Cardiac muscle cell (in vitro differentiated cells and primary cell): ENCODE measurements around the gene CD37. TPM values are rescaled to one million over a fixed set of nuclear protein-coding genes. Genes with fewer than 3 reads are reported as not detected.

Experiments
- DNase-seq, 2 donors: peaks; one replicate each; pipeline versions ENCODE4 v3.0.0 to v3.0.0-alpha.2; 2010 to 2017; ENCODE audit warnings: low read depth in 1 of 2, low spot score in 1 of 2
- H3K27ac ChIP-seq: fragments of 200-600 bp; sonication (generic); 2 replicates; pipeline ENCODE4 v1.5.1; 2016
- H3K27me3 ChIP-seq: fragments of 200-600 bp; sonication (generic); 2 replicates; pipeline ENCODE4 v1.6.0; 2016; ENCODE audit warnings: control low read depth
- H3K36me3 ChIP-seq: fragments of 200-600 bp; sonication (generic); 2 replicates; pipeline ENCODE4 v1.5.1; 2016; ENCODE audit warnings: control low read depth
- H3K4me1 ChIP-seq: fragments of 200-600 bp; sonication (generic); 2 replicates; pipeline ENCODE4 v1.8.1; 2017; ENCODE audit warnings: low read depth, mild to moderate bottlenecking, mixed run types
- H3K4me3 ChIP-seq: fragments of 200-600 bp; sonication (generic); 2 replicates; pipeline ENCODE4 v1.5.1; 2016; ENCODE audit warnings: mild to moderate bottlenecking
- H3K9me3 ChIP-seq: fragments of 200-600 bp; sonication (generic); 2 replicates; pipeline ENCODE4 v1.5.1; 2017; ENCODE audit warnings: low read depth, mild to moderate bottlenecking, control low read depth
- polyA plus RNA-seq: library from polyadenylated mRNA; unstranded; fragments of >200 nt; fragmentation: Nextera tagmentation; extraction: Ambion mirVana; gene quantifications from 2 replicates; pipeline ENCODE4 v1.2.1, GENCODE V29; 2016
- total RNA-seq: library from RNA; depleted of rRNA; stranded (reverse); fragments of >200 nt; gene quantifications from 2 replicates; pipeline ENCODE4 v1.2.3, GENCODE V29; 2016
- TF ChIP-seq, protein P1 (sequence below): IDR thresholded peaks from 2 replicates; pipeline ENCODE4 v1.5.1; 2012; ENCODE audit warnings: low read depth, mild to moderate bottlenecking, low read length

CD37 gene
- total and polyA plus RNA-seq, 2 experiments from 2014 or later: 17.9 TPM; not detected in 1

DNA sequence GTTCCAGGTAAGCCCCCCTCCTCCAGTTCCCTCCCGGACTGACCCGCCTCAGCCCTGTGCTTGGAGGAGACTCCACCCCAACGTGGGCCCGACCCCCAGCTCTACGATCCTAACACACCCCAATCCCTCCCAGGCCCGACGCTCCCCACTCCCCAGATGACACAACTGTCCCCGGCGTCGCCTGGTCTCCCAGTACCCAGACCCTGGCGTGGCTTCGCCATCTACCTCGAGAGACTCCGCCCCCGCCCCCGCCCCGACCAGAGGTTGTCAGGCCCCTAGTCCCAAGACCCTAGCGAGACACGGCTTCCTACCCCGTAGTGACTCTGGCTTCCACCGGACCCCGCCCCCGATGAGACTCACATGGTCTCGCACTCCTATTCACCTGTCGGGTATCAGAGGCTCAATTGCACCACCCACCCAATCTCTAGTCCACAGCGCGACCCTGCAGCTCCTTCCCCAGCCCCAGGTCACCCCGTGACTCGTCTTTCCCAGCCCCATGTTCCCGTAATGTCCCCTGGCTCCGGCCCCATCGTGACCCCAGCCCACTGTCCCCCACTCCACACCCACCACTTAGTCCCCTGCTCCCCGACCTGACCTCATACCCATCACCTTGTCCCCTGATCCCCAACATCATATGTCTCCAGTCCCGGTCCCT, 2.9 kb downstream of the CD37 start:
- no peaks in the 10 kb centered on the region for H3K4me1 ChIP-seq
- no peak overlapping the region for H3K4me3 ChIP-seq
- H3K9me3 ChIP-seq: no peaks in the 10 kb centered on the region
- peak in 1 of 2 donors; percentile 21 for DNase-seq
- H3K27ac ChIP-seq: no peak overlapping the region
- no peaks in the 10 kb centered on the region for H3K27me3 ChIP-seq
- TF ChIP-seq, protein P1, sequence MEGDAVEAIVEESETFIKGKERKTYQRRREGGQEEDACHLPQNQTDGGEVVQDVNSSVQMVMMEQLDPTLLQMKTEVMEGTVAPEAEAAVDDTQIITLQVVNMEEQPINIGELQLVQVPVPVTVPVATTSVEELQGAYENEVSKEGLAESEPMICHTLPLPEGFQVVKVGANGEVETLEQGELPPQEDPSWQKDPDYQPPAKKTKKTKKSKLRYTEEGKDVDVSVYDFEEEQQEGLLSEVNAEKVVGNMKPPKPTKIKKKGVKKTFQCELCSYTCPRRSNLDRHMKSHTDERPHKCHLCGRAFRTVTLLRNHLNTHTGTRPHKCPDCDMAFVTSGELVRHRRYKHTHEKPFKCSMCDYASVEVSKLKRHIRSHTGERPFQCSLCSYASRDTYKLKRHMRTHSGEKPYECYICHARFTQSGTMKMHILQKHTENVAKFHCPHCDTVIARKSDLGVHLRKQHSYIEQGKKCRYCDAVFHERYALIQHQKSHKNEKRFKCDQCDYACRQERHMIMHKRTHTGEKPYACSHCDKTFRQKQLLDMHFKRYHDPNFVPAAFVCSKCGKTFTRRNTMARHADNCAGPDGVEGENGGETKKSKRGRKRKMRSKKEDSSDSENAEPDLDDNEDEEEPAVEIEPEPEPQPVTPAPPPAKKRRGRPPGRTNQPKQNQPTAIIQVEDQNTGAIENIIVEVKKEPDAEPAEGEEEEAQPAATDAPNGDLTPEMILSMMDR: no peak
- peaks cover 22% of the 10 kb centered on the region for H3K36me3 ChIP-seq

DNA sequence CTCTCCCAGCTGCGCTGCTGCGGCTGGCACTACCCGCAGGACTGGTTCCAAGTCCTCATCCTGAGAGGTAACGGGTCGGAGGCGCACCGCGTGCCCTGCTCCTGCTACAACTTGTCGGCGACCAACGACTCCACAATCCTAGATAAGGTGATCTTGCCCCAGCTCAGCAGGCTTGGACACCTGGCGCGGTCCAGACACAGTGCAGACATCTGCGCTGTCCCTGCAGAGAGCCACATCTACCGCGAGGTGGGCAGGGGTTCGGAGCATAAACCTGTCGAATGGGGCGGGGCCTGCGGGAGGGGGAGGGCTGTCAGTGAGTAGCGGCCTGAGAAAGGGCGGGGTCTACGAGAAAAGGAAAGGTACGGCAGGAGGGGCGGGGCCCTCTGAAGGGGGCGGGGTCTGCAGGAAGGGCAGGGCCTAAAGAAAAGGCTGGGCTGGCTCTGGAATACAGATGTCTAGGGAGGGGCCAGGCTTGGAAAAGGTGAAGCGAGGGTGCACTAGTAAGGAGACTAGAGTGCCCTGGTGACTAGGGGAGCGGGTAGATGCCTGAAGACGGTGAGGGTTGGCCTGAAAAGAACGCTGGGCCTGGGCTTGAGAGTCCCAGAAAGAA, 3.6 kb downstream of the CD37 start:
- TF ChIP-seq, protein P1: no peak
- Histone ChIP-seq H3K27me3 (no peaks in the 10 kb centered on the region), H3K36me3 (peaks cover 28% of the 10 kb centered on the region), H3K4me1 (no peaks in the 10 kb centered on the region), H3K9me3 (no peaks in the 10 kb centered on the region), H3K27ac (peak overlapping the region; percentile 75), H3K4me3 (peak overlapping the region; percentile 18)
- peak; percentile 65 to 84 for DNase-seq

DNA sequence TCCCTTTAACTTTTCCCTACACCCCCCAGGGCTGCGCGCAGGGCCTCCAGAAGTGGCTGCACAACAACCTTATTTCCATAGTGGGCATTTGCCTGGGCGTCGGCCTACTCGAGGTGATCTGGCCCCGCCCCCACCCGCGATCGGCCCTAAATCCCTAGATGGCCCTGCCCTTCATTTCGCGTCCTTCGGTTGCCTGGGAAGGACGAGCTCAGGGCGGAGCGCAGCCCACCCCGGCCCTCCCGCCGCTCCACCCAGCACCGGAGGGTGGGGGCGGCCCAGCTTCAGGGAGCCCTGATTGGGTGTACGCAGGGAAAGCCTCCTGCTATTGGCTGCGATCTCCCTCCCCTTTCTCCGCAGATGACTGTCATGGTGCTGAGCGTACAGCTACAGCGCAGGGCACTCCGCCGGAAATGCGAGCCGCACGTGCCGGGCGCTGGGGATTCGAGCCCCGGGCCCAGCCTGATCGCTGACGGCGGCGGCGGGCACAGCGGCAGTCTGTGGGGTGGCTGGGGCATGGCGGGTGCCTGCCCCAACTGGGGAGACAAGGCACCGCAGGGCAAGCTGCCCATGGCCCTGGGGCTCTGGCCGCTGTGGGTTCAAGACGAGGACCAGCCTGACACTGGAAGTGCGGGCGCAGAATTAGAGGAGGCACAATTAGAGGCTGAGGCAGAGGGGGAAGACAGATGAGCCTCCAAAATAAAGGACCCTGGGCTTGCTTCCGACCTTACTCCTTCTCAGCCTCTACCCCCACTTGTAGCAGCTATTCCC, 4.3 kb downstream of the CD37 start:
- Histone ChIP-seq H3K4me1 (no peaks in the 10 kb centered on the region), H3K4me3 (peak overlapping the region; percentile 18), H3K9me3 (no peaks in the 10 kb centered on the region), H3K27ac (peak overlapping the region; percentile 75), H3K36me3 (peaks cover 35% of the 10 kb centered on the region), H3K27me3 (no peaks in the 10 kb centered on the region)
- peak; percentile 95 to 96 for DNase-seq
- TF ChIP-seq, protein P1: no peak

DNA sequence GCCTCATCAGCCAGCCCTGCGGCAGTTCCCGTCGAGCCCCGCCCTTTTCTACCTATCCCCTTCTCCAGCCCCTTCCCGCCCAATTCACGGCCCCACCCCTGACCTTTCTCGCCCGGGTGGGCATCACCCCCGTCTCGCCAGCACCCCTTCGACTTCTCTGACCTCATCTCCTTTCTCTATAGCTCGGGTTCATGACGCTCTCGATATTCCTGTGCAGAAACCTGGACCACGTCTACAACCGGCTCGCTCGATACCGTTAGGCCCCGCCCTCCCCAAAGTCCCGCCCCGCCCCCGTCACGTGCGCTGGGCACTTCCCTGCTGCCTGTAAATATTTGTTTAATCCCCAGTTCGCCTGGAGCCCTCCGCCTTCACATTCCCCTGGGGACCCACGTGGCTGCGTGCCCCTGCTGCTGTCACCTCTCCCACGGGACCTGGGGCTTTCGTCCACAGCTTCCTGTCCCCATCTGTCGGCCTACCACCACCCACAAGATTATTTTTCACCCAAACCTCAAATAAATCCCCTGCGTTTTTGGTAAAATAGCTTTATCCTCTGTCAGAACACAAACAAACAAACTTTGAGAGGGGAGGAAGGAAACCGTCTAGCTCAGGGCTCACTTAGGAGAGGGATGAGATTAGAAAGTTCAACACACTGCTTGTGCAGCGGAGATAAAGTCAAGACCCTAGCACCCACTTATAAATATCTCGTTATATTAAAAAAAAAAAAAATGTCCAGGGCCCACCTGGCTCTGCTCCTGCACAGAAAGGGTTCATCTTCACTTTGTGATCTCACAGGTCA, 5.1 kb downstream of the CD37 start:
- no peak overlapping the region for H3K27ac ChIP-seq
- H3K4me3 ChIP-seq: no peak overlapping the region
- no peaks in the 10 kb centered on the region for H3K27me3 ChIP-seq
- no peaks in the 10 kb centered on the region for H3K9me3 ChIP-seq
- H3K36me3 ChIP-seq: peaks cover 42% of the 10 kb centered on the region
- no peaks in the 10 kb centered on the region for H3K4me1 ChIP-seq
- TF ChIP-seq, protein P1: no peak
- peak; percentile 28 to 54 for DNase-seq

DNA sequence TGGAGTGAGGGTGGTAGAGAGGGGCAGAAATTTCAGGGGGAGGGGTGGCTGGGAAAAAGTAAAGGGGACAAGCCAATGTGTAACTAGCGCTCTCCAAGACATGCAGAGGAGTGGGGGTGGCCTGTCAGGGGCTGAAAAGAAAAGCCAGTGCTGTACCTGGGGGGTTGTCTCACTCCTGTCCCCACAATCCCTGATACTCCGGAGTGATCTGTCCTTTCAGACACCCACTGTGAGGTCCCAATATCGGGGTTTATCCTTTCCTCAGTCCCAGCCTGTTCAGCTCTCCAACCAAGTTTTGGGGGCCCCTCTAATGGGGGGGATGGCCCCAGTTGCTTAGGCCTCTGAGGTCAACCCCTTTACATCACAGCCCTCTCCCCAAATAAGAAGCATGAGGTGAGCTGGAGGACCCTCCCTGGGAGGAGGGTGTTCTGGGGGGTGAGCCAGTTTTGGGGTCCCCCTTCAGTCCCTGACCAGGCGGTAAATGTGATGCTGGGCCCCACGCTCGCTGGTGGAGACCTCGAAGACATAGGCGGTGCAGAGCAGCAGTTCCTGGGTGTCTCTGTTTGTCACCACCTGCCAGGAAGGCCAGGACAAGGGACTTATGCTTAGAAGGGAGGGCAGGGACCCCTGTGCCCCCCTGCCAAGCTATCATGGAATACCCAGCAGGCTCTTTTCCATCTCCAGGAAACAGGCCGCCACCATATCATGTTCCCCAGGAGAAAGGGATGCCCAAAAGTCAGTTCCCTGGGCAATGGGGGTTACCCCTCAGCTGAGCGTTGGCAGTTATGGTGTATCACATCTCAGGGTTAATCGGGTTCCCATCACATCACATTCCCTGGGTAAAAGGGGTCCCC, 5.9 kb downstream of the CD37 start:
- no peak overlapping the region for H3K27ac ChIP-seq
- H3K27me3 ChIP-seq: no peaks in the 10 kb centered on the region
- TF ChIP-seq, protein P1: no peak
- no peaks in the 10 kb centered on the region for H3K4me1 ChIP-seq
- H3K9me3 ChIP-seq: no peaks in the 10 kb centered on the region
- no peak for DNase-seq
- H3K4me3 ChIP-seq: no peak overlapping the region
- peaks cover 48% of the 10 kb centered on the region for H3K36me3 ChIP-seq
